ENCODE results near the gene ZMIZ2. TPM values are rescaled to one million over a fixed set of nuclear protein-coding genes. Genes with fewer than 3 reads are reported as not detected.

Gene ZMIZ2
- total RNA-seq, 1 experiment from 2014 or later = 91.3 TPM

DNA sequence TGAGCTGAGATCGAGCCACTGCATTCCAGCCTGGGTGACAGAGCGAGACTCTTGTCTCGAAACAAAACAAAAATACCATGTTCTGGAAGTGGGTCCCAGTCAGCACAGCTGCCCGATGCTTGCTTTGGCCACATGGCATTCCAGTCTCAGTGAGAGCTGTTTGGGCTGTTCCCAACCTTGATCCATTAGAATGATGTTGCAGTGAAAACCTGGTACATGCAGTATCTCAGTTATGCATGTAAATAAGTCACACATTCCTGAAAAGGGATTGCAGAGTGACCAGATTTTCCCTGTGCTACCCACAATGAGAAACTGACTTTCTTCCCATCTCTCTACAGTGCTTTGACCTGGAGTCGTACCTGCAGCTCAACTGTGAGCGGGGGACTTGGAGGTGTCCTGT, 15.4 kb downstream of the ZMIZ2 start:
- H3K9me2 ChIP-seq (ENCODE audit: insufficient read depth) = no peaks in the 10 kb centered on the region
- no peaks in the 10 kb centered on the region for H3K27me3 ChIP-seq (ENCODE audit: insufficient read depth, low read length)
- ChIA-PET CTCF (no interaction called here), RAD21 (ENCODE audit: low non-redundant PET in 1 of 2, low total read pairs in 2 of 2, uncharacterized antibody in 2 of 2, unreplicated experiment in 2 of 2) (no interaction called here), POLR2A (no interaction called here)
- peaks cover 12 to 25% of the 10 kb centered on the region in 2 experiments for H3K4me1 ChIP-seq (ENCODE audit: control insufficient read depth in 1 of 2, insufficient read depth in 2 of 2, low read length in 2 of 2)
- no peak overlapping the region for H3K4me2 ChIP-seq (ENCODE audit: low read length)
- H2AFZ ChIP-seq (ENCODE audit: low read depth, low read length, poor library complexity, severe bottlenecking) = no peak overlapping the region
- BruUV-seq (replicated peaks) = no TSS peak
- H3K79me2 ChIP-seq (ENCODE audit: insufficient read depth, low read length) = no peaks in the 10 kb centered on the region
- no peak for DNase-seq (ENCODE audit: low read depth, low spot score)
- H3K36me3 ChIP-seq (ENCODE audit: control insufficient read depth in 1 of 2, insufficient read depth in 2 of 2, low read length in 2 of 2) = peaks cover 27 to 36% of the 10 kb centered on the region in 2 experiments; a peak in 3 of 4 replicates
- TF ChIP-seq CEBPB (IDR thresholded peaks at IDR 0.05; ENCODE audit: low read depth) = no peak
- TF ChIP-seq SIN3A (IDR thresholded peaks at IDR 0.05; ENCODE audit: low read depth) = no peak
- no peak for TF ChIP-seq CBX3 (IDR thresholded peaks at IDR 0.05; ENCODE audit: low read depth)
- no peak for TF ChIP-seq EZH2 (IDR thresholded peaks at IDR 0.05)
- TF ChIP-seq, protein P1, sequence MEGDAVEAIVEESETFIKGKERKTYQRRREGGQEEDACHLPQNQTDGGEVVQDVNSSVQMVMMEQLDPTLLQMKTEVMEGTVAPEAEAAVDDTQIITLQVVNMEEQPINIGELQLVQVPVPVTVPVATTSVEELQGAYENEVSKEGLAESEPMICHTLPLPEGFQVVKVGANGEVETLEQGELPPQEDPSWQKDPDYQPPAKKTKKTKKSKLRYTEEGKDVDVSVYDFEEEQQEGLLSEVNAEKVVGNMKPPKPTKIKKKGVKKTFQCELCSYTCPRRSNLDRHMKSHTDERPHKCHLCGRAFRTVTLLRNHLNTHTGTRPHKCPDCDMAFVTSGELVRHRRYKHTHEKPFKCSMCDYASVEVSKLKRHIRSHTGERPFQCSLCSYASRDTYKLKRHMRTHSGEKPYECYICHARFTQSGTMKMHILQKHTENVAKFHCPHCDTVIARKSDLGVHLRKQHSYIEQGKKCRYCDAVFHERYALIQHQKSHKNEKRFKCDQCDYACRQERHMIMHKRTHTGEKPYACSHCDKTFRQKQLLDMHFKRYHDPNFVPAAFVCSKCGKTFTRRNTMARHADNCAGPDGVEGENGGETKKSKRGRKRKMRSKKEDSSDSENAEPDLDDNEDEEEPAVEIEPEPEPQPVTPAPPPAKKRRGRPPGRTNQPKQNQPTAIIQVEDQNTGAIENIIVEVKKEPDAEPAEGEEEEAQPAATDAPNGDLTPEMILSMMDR (IDR thresholded peaks at IDR 0.05 in 2 of 3, conservative IDR thresholded peaks at IDR 0.05 in 1 of 3; ENCODE audit: borderline replicate concordance in 1 of 3, insufficient read depth in 1 of 3, low read depth in 2 of 3, low read length in 2 of 3) = no peak
- no peak for TF ChIP-seq SP1 (IDR thresholded peaks at IDR 0.05; ENCODE audit: low read depth)
- TF ChIP-seq ELF1 (IDR thresholded peaks at IDR 0.05; ENCODE audit: borderline replicate concordance, low read depth) = no peak
- TF ChIP-seq, protein P2, sequence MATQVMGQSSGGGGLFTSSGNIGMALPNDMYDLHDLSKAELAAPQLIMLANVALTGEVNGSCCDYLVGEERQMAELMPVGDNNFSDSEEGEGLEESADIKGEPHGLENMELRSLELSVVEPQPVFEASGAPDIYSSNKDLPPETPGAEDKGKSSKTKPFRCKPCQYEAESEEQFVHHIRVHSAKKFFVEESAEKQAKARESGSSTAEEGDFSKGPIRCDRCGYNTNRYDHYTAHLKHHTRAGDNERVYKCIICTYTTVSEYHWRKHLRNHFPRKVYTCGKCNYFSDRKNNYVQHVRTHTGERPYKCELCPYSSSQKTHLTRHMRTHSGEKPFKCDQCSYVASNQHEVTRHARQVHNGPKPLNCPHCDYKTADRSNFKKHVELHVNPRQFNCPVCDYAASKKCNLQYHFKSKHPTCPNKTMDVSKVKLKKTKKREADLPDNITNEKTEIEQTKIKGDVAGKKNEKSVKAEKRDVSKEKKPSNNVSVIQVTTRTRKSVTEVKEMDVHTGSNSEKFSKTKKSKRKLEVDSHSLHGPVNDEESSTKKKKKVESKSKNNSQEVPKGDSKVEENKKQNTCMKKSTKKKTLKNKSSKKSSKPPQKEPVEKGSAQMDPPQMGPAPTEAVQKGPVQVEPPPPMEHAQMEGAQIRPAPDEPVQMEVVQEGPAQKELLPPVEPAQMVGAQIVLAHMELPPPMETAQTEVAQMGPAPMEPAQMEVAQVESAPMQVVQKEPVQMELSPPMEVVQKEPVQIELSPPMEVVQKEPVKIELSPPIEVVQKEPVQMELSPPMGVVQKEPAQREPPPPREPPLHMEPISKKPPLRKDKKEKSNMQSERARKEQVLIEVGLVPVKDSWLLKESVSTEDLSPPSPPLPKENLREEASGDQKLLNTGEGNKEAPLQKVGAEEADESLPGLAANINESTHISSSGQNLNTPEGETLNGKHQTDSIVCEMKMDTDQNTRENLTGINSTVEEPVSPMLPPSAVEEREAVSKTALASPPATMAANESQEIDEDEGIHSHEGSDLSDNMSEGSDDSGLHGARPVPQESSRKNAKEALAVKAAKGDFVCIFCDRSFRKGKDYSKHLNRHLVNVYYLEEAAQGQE (IDR thresholded peaks at IDR 0.05; ENCODE audit: low read depth) = no peak
- TF ChIP-seq, protein P3, sequence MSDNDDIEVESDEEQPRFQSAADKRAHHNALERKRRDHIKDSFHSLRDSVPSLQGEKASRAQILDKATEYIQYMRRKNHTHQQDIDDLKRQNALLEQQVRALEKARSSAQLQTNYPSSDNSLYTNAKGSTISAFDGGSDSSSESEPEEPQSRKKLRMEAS (IDR thresholded peaks at IDR 0.05) = no peak
- TF ChIP-seq, protein P4, sequence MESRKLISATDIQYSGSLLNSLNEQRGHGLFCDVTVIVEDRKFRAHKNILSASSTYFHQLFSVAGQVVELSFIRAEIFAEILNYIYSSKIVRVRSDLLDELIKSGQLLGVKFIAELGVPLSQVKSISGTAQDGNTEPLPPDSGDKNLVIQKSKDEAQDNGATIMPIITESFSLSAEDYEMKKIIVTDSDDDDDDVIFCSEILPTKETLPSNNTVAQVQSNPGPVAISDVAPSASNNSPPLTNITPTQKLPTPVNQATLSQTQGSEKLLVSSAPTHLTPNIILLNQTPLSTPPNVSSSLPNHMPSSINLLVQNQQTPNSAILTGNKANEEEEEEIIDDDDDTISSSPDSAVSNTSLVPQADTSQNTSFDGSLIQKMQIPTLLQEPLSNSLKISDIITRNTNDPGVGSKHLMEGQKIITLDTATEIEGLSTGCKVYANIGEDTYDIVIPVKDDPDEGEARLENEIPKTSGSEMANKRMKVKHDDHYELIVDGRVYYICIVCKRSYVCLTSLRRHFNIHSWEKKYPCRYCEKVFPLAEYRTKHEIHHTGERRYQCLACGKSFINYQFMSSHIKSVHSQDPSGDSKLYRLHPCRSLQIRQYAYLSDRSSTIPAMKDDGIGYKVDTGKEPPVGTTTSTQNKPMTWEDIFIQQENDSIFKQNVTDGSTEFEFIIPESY (IDR thresholded peaks at IDR 0.05; ENCODE audit: extremely low read depth, insufficient replicate concordance, low read length) = no peak
- TF ChIP-seq ZFX (IDR thresholded peaks at IDR 0.05) = no peak
- TF ChIP-seq, protein P5, sequence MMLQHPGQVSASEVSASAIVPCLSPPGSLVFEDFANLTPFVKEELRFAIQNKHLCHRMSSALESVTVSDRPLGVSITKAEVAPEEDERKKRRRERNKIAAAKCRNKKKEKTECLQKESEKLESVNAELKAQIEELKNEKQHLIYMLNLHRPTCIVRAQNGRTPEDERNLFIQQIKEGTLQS (IDR thresholded peaks at IDR 0.05) = no peak
- no peak for TF ChIP-seq EGR1 (IDR thresholded peaks at IDR 0.05; ENCODE audit: low read depth)
- TF ChIP-seq JUND (IDR thresholded peaks at IDR 0.05) = no peak
- TF ChIP-seq POLR2AphosphoS5 (IDR thresholded peaks at IDR 0.05; ENCODE audit: low read depth, low read length) = no peak
- no peak for TF ChIP-seq TCF7L2 (IDR thresholded peaks at IDR 0.05; ENCODE audit: borderline replicate concordance, extremely low read depth, insufficient read depth, insufficient read length)
- TF ChIP-seq POLR2A (IDR thresholded peaks at IDR 0.05; ENCODE audit: borderline replicate concordance, extremely low read depth, insufficient read depth, insufficient read length) = no peak
- no peak for TF ChIP-seq YY1 (IDR thresholded peaks at IDR 0.05; ENCODE audit: extremely low read depth, insufficient replicate concordance, low read depth, low read length)
- no peak for TF ChIP-seq RAD21 (IDR thresholded peaks at IDR 0.05; ENCODE audit: low read depth)
- no peaks in the 10 kb centered on the region for H3K9me3 ChIP-seq (ENCODE audit: control insufficient read depth in 1 of 2, insufficient read depth in 1 of 2, low read depth in 1 of 2, low read length in 2 of 2)
- no peaks in the 10 kb centered on the region for H4K20me1 ChIP-seq (ENCODE audit: insufficient read depth)
- H3K4me3 ChIP-seq (replicated peaks in 1 of 2; ENCODE audit: low read depth in 1 of 2, low read length in 2 of 2) = no peak overlapping the region
- H3K9ac ChIP-seq (ENCODE audit: low read length) = no peak overlapping the region
- ATAC-seq = no peak
- no peak overlapping the region for H3K27ac ChIP-seq (ENCODE audit: low read depth, low read length)
- intact Hi-C loops (cut with micrococcal nuclease) = no loop called here

All from HCT116 (cell line).